Stimulated activated CD4-positive, alpha-beta T cell treated with anti-CD3 and anti-CD28 coated beads, Interleukin-15, amount 100 ng/mL, for 24 hours (primary cell): ENCODE data around the gene NDUFS3.
"Not testable (repeated sequence)": the region's sequence is repeated elsewhere in the genome, so short reads cannot be mapped to it uniquely, and the experiment has no call there.

ENCODE experiments used
- DNase-seq: peaks from one replicate; pipeline ENCODE4 v3.0.0-alpha.2; 2020

The NDUFS3 gene

DNA sequence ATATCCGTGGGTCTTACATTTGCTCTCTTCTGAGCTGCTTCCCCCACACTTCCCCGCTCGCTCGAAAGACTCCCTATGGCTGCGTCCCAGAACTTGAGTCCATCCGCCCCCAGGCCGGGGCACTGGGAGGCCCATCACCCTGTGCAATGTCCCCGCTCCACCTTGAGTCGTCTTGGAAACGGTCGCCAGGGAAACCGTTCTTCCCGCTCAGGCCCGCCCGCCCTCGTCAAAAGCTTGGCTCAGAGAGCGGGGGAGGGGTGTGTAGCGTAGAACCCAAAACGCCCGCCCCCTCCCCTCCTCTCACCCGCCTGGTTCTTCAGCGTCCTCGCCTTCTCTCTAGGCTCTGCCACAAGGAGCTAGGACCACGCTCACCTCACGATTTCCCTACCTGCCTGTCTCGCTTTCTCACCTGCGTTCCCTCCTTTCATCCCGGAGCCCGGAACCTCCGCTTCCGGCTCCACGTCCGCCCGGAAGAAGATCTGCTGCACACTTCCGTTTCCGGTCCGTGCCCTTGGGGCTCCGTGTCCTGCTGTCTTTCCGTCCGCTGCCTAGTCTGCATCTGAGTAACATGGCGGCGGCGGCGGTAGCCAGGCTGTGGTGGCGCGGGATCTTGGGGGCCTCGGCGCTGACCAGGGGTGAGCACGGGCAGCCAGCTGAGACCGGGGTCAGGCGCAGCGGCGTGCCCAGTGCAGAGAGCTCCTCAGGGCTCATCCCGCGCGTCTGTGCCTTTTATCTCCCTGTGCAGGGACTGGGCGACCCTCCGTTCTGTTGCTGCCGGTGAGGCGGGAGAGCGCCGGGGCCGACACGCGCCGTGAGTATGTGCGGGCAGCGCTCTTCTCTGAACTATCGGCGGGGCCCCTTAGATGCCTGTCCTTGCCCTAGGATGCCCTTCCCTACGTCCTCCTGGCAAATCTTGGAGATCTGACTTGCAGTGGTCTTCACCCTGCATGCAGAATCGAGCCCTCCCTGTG lies at the start of gene NDUFS3, which contains the start of gene KBTBD4:
NDUFS3 (plus strand) TSS at position 551 of the 971 bp plus-strand sequence; CDS start at position 569, 18 bp downstream.
KBTBD4 (minus strand) TSS at position 447 of the 971 bp plus-strand sequence; CDS start at position 428, 19 bp downstream.
- peak; percentile 91 for DNase-seq

DNA sequence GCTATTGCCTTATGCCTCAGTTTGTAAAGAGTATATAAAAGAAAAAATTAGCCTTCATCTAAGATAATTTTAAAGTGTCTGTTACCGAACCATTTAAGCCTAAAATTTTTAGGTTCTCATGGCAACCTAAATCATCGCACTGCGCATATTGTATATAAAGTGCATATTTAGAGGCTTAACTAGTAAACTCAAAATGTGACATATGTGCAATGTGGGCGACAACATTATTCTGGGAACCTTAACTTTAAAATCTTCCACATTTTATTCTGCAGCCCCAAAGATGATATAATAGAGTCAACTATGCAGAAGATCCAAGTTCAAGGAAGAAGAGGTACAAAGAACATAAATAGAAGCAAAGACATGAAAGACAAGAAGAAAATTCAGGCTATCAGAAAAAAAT lies 48.9 kb upstream of the NDUFS3 start:
- DNase-seq, result no peak

DNA sequence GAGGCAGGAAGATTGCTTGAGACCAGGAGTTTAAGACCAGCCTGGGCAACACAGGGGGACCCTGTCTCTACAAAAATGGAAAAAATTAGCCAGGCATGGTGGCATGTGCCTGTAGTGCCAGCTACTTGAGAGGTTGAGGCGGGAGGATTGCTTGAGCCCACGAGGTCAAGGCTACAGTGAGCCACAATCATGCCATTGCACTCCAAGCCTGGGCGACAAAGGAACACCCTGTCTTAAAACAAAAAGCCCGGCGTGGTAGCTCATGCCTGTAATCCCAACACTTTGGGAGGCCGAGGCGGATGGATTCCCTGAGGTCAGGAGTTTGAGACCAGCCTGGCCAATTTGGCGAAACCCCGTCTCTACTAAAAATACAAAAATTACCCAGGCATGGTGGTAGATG lies 48.2 kb upstream of the NDUFS3 start:
- not testable (repeated sequence) for DNase-seq

DNA sequence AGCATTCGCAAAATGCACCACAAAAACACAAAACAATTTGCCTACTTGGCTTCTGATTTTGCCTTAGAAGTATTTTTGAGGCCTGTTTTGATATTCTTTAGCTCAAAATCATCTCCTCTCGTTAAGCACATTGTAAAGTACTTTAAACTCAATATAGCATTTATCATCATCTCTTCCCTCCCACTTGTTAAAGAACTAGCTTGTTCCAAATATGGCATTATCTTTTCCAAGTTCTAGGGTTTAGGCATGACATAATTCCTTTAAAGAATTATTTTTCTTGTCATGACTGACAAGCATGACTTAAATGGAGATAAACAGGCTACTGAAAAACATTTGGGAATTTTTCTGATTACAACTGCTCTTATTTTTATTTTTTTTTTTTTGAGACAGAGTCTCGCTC lies 47.2 kb upstream of the NDUFS3 start:
- DNase-seq, result no peak

DNA sequence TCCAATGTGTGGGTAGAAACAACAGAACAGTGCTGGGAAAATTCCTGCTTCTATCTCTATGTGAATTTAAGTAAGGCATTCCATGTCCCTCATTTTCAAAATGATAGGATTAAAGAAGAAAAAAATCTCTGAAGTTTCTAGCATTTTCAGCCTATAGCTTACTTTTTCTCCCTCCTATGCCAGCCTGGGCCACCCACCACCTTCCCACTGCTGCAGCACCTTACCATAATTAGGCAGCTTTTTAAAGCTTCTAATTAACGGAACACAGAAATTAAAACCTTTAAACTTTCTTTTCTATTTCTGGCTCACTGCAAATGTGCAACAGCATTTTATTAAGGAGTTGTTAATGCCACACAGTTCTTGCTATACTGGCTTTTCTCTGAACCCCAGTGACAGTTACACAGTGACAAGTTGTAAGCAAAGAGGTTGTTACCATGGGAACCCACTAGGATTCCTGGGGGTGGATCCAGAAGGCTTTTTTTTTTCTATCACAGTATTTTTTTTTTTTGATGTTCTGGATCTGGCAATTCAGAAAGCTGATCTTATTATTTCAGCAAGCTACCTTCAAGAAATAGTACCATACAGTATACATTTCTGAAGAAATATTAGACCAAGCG lies 46.2 kb upstream of the NDUFS3 start:
- no peak for DNase-seq

DNA sequence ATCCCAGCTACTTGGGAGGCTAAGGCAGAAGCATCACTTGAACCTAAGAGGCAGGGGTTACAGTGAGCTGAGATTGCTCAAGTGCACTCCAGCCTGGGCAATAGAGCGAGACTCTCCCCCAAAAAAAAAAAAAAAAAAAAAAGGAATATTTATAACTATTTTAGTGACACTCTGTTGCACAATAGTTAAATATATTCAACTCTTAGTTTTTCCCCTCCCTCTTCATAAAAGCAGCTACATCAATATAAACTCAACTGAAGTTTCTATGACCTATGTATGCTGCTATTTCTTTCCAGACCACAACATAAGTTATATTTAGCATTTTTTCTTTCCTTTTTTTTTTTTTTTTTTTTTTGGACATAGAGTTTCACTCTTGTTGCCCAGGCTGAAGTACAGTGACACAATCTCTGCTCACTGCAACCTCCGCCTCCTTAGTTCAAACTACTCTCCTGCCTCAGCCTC lies 45.2 kb upstream of the NDUFS3 start:
- DNase-seq, result no peak

DNA sequence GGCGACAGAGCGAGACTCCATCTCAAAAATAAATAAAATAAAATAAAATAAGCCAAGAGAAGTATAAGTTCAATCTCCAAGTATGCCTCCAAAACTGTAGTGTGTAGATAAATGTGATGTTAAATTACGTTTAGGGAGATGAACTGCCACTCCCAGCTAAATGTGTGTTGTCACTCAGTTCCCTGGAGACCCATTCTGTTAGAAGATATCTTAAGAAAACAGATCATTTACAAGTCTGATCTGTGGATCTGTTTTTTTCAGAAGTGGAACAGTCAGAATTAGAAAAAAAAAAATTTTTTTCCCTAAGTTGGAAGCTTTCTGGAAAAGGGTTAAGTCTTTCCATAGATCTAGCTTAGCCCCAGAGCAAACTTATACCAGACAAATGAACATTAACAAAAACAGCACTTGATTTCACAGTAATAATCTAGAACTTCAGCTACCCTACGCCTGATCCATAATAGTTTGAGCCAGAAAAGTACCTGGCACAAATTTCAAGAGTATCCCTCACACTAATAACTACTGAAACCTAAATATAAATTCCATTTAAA lies 44.1 kb upstream of the NDUFS3 start:
- DNase-seq, result no peak

DNA sequence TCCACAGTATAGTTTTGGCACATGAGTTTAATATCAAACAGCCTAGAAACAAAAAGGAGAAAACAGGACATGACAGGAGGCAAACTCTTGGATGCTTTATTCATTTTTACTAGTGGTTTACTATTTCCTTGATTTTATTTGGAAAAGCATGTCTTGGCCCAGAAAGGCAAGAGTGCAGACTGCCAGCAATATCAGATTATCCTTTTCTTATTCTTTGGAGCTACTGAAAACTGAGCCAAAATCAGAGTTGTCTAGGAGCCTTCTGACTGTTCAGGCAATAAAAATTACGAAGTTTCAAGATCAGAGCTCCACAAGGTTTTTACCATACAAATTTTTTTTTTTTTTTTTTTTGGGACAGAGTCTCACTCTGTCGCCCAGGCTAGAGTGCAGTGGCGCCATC lies 42.0 kb upstream of the NDUFS3 start:
- no peak for DNase-seq

DNA sequence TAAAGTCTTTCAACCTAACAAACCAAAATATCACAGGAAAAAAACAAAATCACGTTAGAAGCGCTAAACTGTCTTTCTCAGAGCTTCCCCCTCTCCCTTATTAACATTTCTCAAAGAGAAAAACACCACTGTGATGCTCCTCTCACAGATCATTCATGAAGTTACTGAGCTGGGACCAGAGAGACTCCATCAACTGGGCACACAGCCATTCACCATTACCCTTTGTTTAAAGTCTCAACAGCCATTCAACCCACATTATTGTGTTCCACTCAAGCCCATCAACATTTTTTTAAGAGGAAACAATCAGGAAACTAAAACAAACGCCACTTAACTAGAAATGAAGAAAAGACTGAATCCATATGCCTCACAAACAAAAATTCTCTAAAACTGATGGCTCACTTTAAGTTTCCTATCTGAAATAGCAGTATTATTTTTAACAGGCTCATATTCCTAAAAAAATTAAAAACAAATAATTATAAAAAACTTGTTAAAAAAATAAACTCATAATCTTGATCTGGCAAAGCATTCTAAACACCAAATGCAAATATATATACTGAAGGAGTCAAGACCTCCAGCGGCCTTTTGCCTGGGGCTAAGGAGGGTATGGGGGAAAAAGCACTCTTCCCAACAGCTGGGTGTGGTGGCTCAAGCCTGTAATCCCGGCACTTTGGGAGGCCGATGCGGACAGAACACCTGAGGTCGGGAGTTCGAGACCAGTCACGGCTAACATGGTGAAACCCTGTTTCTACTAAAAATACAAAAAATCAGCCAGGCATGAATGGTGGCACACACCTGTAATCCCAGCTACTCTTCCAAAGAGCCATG lies 39.9 kb upstream of the NDUFS3 start:
- no peak for DNase-seq

DNA sequence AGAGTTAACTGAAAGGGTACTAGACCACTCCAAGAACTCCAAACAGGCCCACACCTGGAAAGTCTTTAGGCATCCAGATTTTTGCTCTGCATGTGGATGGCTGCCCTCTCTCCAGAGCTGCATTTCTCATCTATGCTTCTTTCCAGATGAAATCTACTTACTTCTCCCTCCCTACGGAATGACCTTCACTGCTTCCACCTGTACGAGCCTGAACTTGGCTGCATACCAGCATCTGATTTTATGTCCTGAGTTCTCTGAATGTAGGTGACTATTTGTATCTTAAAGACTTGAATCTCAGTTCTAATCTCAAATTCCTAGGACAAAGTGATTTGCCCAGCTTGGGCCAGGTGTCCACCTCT lies 39.2 kb upstream of the NDUFS3 start:
- no peak for DNase-seq

DNA sequence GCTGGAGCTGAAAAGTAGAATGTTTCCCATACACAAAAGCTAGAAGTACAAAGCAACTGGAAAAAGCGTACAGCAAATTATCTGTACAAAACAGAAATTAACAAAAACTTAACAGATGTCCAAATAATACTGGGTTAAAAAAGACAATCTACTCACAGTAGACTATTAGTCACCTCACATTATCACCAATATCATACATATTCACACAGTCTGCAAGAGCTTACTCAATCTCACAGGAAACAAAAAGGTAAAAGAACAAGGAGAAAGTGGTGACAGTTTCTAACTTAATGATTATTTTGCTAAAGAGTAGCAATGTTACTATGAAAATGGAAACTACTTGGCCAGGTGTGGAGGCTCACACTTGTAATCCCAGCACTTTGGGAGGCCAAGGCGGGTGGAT lies 37.8 kb upstream of the NDUFS3 start:
- DNase-seq, result no peak

DNA sequence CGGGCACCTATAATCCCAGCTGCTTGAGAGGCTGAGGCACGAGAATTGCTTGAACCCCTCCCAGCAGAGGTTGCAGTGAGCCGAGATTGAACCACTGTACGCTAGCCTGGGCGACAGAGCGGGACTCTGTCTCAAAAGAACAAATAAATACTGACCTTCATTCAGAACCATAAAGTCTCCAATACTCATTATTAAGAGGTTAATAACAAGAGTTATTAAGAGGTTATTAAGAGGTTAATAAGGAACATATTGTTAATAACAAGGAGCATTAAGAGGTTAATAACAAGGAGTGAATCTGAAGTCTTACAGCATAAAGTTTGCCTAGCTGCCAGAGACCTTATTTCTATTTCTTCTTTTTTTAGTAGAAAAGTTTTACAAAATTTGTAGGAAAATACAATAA lies 33.6 kb upstream of the NDUFS3 start:
- DNase-seq, result no peak

DNA sequence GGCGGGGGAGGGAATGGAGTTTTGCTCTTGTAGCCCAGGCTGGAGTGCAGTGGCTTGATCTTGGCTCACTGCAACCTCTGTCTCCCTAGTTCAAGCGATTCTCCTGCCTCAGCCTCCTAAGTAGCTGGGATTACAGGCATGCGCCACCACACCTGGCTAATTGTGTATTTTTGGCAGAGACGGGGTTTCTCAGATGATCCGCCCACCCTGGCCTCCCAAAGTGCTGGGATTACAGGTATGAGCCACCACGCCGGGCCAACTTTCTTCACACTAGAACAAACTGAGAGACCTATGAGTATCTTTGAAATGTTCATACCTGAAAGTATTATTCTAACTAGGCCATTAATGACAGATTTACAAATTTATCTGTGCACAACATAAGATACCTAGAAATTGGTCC lies 32.6 kb upstream of the NDUFS3 start:
- DNase-seq, result not testable (repeated sequence)

DNA sequence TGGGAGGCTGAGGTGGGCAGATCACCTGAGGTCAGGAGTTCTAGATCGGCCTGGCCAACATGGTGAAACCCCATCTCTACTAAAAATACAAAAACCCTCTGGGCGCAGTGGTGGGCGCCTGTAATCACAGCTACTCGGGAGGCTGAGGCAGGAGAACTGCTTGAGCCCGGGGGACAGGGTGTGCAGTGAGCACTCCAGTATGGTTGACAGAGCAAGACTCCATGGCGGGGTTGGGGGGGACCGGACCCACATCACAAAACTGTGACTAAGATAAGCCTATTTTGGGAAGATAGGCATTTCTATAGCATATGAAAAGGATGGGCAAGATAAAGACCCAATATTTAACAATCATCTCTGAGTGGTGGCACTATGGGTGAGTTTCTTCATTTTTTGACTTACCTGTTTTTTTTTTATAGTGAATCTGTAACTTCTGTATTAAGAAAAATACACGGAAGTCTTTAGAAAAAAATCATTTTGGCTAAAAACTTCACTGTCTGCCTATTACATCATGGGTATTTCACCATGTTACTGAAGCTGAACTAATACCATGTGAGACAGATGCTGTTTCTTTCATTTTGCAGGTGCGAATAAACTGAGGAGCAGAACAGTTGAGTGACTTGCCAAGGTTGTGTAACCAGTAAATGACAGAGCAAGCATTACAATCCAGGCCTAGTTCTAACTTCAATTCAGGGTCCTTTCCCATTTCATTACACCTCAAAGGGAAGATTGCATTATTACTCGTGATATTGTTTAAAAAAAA lies 28.4 kb upstream of the NDUFS3 start:
- DNase-seq, result no peak

DNA sequence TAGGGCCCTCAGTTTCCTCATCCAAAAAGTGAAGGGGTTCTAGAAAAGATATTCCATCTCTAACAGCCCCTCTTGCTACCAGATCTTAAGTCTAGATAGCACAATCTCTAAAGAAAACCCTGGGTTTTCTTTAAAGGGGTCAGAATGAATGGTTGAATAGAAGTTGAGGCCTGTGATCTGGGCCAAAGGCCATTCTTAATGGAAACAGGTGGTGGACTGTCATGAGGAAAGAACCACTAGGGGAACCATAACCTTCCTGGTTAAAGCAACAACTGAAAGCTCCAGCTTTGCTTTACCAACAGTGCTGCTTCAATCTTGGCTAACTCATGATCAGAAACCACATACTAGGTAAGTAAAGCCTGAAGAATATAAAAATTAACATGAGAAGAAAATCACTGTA lies 27.8 kb upstream of the NDUFS3 start:
- DNase-seq, result no peak

DNA sequence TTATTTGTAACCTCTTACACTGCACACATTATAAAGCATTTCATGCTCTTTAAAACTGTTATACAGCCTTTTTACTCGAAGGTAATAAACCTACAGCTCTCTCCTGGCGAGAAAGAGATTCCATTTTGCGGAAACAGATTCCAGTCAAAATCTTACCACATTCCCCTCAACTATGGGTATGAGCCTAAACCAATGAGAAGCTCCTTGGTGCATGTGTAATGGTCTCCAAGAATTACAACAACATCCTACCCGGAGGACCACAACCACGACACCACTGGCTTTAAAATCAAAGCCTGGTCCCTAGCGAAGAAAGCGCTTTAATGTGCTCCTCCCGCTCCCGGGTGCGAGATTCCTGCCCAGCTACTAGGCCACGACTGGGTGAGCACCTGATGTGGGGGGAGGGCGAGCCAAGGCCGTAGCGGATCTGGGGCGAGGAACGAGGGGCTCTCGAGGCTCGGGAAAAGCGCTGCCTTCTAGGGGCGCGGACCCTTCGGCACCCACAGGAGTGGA lies 26.8 kb upstream of the NDUFS3 start:
- peak; percentile 45 for DNase-seq

DNA sequence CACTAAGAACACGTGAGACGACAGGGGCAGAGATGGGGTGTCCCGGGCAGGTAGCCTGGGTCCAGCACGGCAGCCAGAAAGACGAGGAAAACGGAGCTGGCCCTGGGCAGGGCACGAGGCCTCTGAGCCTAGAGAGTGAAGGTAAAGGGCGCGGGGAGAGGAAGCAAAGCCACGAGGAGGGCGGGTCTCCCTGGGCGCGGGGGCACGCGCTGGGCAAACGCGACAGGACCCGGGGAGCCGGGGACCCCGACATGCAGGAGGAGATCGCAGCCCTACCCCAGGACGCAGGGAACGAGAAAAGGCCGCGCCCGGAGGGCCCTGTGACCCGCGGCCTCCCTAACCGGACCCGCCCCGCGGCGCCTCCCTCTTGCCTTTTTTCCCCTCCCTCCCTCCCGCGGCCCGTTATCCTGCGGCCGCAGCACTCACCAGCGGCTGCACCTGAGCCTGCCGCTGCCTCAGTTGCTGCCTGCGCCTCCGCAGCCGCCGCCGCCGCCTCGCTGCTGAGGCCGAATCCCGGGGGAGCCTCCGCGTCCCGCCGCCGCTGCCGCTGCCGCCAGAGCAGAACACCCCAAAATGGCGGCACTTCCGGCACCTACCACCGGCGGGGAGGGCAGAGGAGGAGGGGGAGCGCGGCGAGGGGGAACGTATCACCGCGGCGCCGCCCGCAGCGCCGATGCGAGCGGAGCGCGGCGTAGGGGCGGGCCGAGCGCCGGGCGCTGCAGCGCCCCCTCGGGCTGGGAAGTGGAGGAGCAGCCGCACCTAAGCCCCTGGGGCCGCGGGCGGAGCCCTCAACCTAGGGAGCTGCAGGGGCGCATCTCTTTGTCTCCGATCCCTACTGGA lies 26.1 kb upstream of the NDUFS3 start, which contains the start of gene CELF1:
CELF1 (minus strand) TSS at position 567 of the 840 bp plus-strand sequence. CDS start 53,609 bp downstream, outside the sequence.
- peak; percentile 94 for DNase-seq

DNA sequence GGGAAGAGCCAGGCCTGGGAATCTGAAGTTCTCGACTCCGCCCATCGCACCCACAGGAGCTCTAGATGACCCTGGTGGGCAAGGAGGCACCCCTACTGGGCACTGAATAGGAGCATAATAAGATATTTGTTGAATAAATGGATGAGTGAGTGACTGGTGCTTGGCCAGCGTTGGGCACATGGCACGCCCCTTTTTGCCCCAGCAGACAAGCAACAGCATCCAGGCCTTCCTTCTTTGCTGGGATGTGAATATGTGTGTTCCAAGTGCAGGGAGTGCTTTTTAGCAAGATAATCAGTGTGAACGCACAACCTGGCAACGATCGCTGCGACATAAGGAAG lies 25.5 kb upstream of the NDUFS3 start:
- no peak for DNase-seq

DNA sequence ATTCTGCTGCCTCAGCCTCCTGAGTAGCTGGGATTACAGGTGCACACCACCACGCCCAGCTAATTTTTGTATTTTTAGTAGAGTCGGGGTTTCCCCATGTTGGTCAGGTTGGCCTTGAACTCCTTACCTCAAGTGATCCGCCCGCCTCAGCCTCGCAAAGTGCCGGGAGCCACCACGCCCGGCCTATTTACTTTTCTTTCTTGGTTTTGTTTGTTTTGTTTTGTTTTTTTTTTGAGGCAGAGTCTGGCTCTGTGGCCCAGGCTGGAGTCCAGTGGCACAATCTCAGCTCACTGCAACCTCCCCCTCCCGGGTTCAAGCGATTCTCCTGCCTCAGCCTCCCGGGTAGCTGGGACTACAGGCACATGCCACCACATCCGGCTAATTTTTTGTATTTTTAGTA lies 21.9 kb upstream of the NDUFS3 start:
- DNase-seq, result not testable (repeated sequence)

DNA sequence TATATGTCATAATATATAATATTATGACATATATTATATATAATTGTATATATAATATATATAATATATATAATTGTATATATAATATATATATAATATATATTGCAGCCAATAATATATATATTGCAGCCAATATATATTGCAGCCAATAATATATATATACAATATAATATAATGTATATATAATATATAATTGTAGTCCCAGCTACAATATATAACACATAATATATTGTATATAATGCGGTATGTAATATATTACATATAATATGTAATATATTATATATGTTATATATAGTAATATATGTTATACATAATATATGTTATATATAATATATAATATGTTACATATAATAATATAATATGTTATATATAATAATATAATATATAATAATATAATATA lies 20.2 kb upstream of the NDUFS3 start:
- DNase-seq, result no peak

DNA sequence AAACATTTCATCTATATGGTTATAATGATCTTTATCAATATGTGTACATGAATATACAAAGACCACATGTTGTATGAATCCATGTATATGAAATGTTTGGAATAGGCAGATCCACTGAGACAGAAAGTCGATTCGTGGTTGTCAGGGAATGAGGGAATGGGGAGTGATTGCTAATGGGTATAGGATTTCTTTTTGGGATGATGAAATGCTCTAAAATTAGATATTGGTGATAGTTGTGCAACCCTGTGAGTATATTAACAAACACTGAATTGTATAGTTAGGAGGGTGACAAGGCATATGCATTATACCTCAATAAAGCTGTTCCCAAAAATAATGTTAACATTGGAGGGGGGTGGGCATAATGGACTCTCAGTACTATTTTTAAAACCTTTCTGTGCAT lies 18.4 kb upstream of the NDUFS3 start:
- no peak for DNase-seq
